ENCODE data around the gene C1R.

C1R gene

DNA sequence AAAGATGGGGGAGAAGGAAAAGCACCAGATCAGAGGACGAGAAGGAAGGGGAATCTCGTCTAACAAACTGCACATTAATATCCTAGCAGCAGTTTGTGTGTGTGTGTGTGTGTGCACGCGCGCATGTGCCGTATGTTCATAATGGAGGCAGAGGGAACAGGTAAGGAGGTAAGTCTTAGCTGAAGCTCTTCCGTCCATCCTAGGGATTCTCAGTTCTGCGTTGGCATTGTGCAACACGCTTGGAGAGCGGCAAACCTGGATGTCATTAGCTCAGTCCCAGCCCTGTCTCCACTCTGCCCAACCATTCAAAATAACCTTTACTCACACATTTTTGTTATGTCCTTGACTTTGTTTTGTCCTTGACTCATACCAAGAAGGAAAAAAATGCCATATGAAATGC is 1.6 kb upstream of the C1R start:
- Histone ChIP-seq H3K27me3 (replicated peaks; ENCODE audit: control insufficient read depth, insufficient read depth, low read length) (no peaks in the 10 kb centered on the region), H3K4me1 (ENCODE audit: control insufficient read depth, insufficient read depth, low read length) (peaks cover 60% of the 10 kb centered on the region), H3K9me3 (ENCODE audit: control insufficient read depth, low read length) (no peaks in the 10 kb centered on the region), H3K9ac (ENCODE audit: low read length) (peak overlapping the region; percentile 92), H3K36me3 (ENCODE audit: control insufficient read depth, insufficient read depth, low read length, severe bottlenecking) (peaks cover 28% of the 10 kb centered on the region), H3K4me3 (ENCODE audit: low read length) (no peak overlapping the region)
- DNase-seq (ENCODE audit: low read depth), result peak; percentile 79

DNA sequence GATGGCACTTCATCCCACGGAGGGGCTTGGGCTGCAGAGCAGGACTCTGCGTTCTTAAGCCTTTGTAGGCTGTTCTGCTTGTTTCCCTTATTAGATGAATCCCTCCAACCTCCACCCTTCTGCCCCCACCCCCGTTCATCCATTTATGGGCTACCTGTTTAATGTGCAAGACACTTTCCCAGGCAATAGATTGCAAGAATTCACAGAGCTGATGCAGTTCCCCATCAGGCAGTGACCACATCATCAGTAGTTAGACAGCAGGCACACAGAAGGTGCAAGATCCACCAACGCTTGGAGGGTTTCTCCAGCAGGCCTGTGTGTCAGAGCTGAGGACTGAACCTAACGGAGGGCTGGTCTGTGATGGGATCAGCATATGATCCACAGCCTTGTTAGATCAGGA is 1.2 kb upstream of the C1R start:
- H3K36me3 ChIP-seq (ENCODE audit: control insufficient read depth, insufficient read depth, low read length, severe bottlenecking), result peaks cover 30% of the 10 kb centered on the region
- no peaks in the 10 kb centered on the region for H3K27me3 ChIP-seq (replicated peaks; ENCODE audit: control insufficient read depth, insufficient read depth, low read length)
- peaks cover 61% of the 10 kb centered on the region for H3K4me1 ChIP-seq (ENCODE audit: control insufficient read depth, insufficient read depth, low read length)
- no peak overlapping the region for H3K4me3 ChIP-seq (ENCODE audit: low read length)
- H3K9ac ChIP-seq (ENCODE audit: low read length), result peak overlapping the region; percentile 92
- no peaks in the 10 kb centered on the region for H3K9me3 ChIP-seq (ENCODE audit: control insufficient read depth, low read length)
- DNase-seq (ENCODE audit: low read depth), result no peak

DNA sequence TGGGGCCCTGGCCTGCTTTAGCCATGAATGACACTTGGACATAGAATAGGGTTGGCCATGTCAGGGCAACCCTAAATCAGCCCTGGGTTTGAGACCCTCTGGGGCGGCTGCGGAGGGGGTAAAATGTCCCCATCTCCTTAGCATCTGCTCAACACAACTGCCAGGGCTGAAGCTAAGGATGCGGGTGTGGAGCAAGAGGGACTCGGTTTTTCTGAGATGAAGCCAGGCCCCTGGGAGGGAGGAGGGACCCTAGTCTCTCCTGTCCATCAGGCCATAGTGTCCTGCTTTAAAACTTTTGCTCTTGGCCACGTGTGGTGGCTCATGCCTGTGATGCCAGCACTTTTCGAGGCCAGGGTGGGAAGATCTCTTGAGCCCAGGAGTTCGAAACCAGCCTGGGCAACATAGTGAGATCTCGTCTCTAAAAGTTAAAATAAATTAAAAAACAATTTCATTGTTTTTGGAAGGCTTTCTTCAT is 778 bp upstream of the C1R start:
- no peak for DNase-seq (ENCODE audit: low read depth)
- H3K4me1 ChIP-seq (ENCODE audit: control insufficient read depth, insufficient read depth, low read length), result peaks cover 61% of the 10 kb centered on the region
- no peak overlapping the region for H3K4me3 ChIP-seq (ENCODE audit: low read length)
- no peaks in the 10 kb centered on the region for H3K9me3 ChIP-seq (ENCODE audit: control insufficient read depth, low read length)
- H3K36me3 ChIP-seq (ENCODE audit: control insufficient read depth, insufficient read depth, low read length, severe bottlenecking), result peaks cover 30% of the 10 kb centered on the region
- H3K9ac ChIP-seq (ENCODE audit: low read length), result peak overlapping the region; percentile 92
- no peaks in the 10 kb centered on the region for H3K27me3 ChIP-seq (replicated peaks; ENCODE audit: control insufficient read depth, insufficient read depth, low read length)

DNA sequence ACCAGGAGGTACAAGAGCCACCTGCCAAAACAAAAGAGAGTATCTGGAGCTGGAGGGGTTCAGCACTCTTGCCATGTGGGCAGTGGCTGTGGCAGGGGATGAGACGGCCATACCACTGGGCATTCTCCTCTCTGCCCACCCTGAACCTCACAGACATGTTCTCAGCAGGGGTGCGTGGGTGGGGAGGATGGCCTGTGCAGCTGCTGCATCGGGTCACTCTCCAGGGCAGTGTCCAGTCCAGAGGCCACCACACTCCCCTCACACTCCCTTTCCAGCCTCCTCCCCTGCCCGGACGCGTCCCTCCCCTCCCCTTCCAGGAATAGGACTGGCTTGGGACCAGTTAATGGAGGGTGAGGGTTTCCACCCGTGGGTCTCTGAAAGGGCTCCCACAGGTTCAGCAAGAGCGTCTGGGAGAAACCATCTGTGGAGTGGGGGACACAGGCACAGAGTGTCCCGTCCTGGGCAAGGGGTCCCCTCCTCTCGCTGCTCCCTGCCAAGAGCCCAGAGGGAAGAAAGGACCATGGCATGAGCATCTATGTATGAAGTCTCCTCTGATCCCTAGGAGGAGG is 501 bp downstream of the C1R start:
- no peak for DNase-seq (ENCODE audit: low read depth)
- Histone ChIP-seq H3K27me3 (replicated peaks; ENCODE audit: control insufficient read depth, insufficient read depth, low read length) (no peaks in the 10 kb centered on the region), H3K9me3 (ENCODE audit: control insufficient read depth, low read length) (no peaks in the 10 kb centered on the region), H3K4me1 (ENCODE audit: control insufficient read depth, insufficient read depth, low read length) (peaks cover 61% of the 10 kb centered on the region), H3K4me3 (ENCODE audit: low read length) (peak overlapping the region; percentile 84), H3K36me3 (ENCODE audit: control insufficient read depth, insufficient read depth, low read length, severe bottlenecking) (peaks cover 35% of the 10 kb centered on the region), H3K9ac (ENCODE audit: low read length) (peak overlapping the region; percentile 92)

DNA sequence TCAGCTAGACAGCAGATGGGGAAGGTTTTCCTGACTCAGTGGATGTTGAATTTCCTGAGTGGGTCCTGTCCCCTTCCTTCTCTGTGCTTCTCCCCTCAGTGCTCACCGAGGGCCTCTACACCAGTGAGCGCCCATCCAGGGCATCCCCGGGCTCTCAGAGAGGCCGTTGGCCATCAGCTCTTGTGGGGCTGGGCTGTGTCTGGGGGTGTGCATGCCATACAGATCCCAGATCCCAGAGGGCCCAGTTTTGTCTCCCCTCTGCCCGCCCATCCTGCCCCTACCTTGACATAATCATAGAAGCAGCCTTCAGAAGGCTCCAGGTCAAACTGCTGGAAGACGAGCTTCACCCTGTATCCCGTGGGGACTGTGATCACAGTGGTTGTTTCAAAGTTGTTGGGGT is 1.1 kb downstream of the C1R start:
- H3K9me3 ChIP-seq (ENCODE audit: control insufficient read depth, low read length), result no peaks in the 10 kb centered on the region
- H3K4me3 ChIP-seq (ENCODE audit: low read length), result peak overlapping the region; percentile 84
- H3K9ac ChIP-seq (ENCODE audit: low read length), result peak overlapping the region; percentile 92
- peaks cover 61% of the 10 kb centered on the region for H3K4me1 ChIP-seq (ENCODE audit: control insufficient read depth, insufficient read depth, low read length)
- DNase-seq (ENCODE audit: low read depth), result no peak
- no peaks in the 10 kb centered on the region for H3K27me3 ChIP-seq (replicated peaks; ENCODE audit: control insufficient read depth, insufficient read depth, low read length)
- peaks cover 37% of the 10 kb centered on the region for H3K36me3 ChIP-seq (ENCODE audit: control insufficient read depth, insufficient read depth, low read length, severe bottlenecking)

DNA sequence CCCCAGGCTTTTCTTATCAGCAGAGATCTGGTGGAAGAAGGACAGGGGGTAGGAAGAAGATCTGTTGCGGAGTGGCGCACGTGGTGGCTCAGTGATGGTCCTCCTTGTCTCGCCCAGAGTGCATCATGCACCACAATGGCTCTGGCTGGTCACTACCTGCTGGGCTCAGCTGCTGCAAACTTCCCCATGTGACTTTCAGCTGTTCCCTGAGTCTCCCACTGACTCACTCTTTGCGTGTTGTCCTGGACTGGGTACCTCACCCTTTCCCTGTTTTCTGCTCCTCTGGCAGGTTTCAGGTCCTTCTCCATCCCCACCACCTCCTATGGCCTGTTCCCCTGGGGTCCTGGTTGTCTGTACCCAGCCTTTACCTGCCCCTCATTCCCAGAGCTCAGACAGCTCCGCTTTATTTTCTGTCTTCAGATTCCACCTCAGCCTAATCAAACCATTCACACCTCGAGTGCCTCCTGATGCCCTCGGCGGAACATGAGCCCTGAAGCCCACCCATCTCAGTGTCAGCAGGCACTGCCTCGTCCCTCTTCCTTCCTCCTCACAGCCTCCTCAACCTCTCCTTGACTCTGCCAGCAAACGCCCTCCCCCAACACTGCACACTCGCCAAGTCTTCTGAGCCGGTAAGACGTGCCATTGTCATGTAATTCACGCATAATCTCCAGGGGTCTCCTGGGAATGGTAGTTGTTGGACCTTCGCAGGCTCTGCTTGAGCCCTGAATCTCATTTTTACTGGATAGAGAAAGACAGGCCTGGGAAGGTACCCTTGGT is 1.8 kb downstream of the C1R start:
- Histone ChIP-seq H3K4me1 (ENCODE audit: control insufficient read depth, insufficient read depth, low read length) (peaks cover 56% of the 10 kb centered on the region), H3K9ac (ENCODE audit: low read length) (peak overlapping the region; percentile 92), H3K27me3 (replicated peaks; ENCODE audit: control insufficient read depth, insufficient read depth, low read length) (no peaks in the 10 kb centered on the region), H3K4me3 (ENCODE audit: low read length) (peak overlapping the region; percentile 84), H3K36me3 (ENCODE audit: control insufficient read depth, insufficient read depth, low read length, severe bottlenecking) (peaks cover 45% of the 10 kb centered on the region), H3K9me3 (ENCODE audit: control insufficient read depth, low read length) (no peaks in the 10 kb centered on the region)
- DNase-seq (ENCODE audit: low read depth), result no peak

DNA sequence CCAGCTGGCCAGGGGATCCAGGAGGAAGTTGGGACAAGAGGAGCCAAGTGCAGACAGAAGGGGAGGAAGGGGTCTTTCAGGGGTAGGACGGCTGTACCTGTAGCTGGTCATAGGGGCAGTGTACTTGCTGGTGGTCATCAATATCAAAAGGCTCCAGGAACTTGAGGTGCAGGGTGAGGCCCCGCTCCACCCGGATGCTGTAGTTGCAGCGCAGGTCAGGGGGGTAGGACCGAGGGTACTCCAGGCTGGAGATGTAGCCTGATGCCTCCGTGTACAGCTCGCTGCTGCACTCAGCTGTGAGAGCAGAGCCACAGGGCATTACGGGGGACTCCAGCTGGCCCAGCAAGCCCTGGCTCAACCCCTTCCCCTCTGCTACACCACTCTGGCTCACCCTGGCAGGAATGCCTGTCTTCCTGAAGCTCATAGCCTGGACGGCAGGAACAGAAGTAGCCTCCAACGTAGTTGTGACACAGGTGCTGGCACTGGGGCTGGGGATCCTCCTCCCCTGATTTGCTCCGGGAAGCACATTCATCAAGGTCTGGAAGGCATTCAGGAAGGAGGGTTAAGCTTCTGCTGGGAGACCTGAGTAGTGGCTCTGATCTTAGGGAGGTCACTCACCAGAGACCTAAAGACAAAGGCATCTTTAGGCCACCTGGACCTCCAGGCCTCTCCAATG is 2.9 kb downstream of the C1R start:
- Histone ChIP-seq H3K9me3 (ENCODE audit: control insufficient read depth, low read length) (no peaks in the 10 kb centered on the region), H3K9ac (ENCODE audit: low read length) (peak overlapping the region; percentile 22), H3K4me3 (ENCODE audit: low read length) (peak overlapping the region; percentile 84), H3K4me1 (ENCODE audit: control insufficient read depth, insufficient read depth, low read length) (peaks cover 48% of the 10 kb centered on the region), H3K27me3 (replicated peaks; ENCODE audit: control insufficient read depth, insufficient read depth, low read length) (no peaks in the 10 kb centered on the region), H3K36me3 (ENCODE audit: control insufficient read depth, insufficient read depth, low read length, severe bottlenecking) (peaks cover 55% of the 10 kb centered on the region)
- DNase-seq (ENCODE audit: low read depth), result no peak

DNA sequence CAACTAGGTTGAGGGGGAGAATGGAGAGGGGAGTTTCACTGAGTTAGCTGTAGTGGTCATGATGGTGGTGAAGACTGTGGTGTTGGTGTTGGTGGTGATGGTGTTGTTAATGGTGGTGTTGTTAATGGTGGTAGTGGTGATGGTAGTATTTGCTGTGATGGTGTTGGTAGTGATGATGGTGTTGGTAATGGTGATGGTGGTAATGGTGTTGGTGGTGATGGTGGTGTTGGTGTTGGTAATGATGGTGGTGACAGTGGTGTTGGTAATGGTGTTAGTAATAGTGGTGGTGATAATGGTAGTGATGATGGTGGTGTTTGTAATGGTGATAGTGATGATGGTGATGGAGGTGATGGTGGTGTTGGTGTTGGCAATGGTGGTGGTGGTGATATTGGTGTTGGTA is 9.1 kb downstream of the C1R start:
- peaks cover 20% of the 10 kb centered on the region for H3K4me1 ChIP-seq (ENCODE audit: control insufficient read depth, insufficient read depth, low read length)
- H3K9ac ChIP-seq (ENCODE audit: low read length), result no peak overlapping the region
- no peak for DNase-seq (ENCODE audit: low read depth)
- H3K36me3 ChIP-seq (ENCODE audit: control insufficient read depth, insufficient read depth, low read length, severe bottlenecking), result peaks cover 71% of the 10 kb centered on the region
- H3K4me3 ChIP-seq (ENCODE audit: low read length), result no peak overlapping the region
- no peaks in the 10 kb centered on the region for H3K27me3 ChIP-seq (replicated peaks; ENCODE audit: control insufficient read depth, insufficient read depth, low read length)
- H3K9me3 ChIP-seq (ENCODE audit: control insufficient read depth, low read length), result no peaks in the 10 kb centered on the region

DNA sequence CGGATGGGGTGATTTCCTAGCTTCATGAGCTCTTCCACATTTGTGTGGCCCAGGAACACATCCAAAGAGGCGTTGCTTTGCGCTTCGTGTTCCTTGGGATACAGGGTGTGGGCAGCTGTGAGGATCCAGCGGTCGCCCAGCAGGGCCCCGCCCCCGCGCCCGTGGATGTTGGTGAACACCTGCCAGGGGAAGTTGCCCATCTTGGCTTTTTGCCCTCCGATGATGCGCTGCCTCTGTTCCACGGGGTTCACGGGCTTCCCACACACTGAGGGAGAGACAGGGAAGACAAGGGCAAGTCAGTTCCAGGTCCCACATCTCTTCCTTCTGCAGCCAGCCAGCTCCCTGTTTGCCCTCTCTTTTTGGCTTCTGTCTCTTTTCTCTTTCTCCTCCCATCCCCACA is 11.2 kb downstream of the C1R start:
- H3K4me1 ChIP-seq (ENCODE audit: control insufficient read depth, insufficient read depth, low read length), result peaks cover 26% of the 10 kb centered on the region
- H3K9me3 ChIP-seq (ENCODE audit: control insufficient read depth, low read length), result no peaks in the 10 kb centered on the region
- no peak overlapping the region for H3K9ac ChIP-seq (ENCODE audit: low read length)
- DNase-seq (ENCODE audit: low read depth), result no peak
- peaks cover 50% of the 10 kb centered on the region for H3K36me3 ChIP-seq (ENCODE audit: control insufficient read depth, insufficient read depth, low read length, severe bottlenecking)
- no peak overlapping the region for H3K4me3 ChIP-seq (ENCODE audit: low read length)
- H3K27me3 ChIP-seq (replicated peaks; ENCODE audit: control insufficient read depth, insufficient read depth, low read length), result no peaks in the 10 kb centered on the region

DNA sequence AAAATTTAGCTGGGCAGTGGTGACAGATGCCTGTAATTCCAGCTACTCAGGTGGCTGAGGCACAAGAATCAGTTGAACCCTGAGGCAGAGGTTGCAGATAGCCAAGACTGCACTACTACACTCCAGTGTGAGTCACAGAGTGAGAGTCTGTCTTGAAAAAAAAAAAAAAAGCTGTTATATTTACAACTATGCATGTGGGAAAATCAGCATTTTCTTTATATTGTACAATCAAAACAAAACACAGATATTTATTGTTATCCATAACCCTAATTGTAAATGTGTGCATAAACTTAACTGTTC is 12.5 kb downstream of the C1R start:
- no peaks in the 10 kb centered on the region for H3K27me3 ChIP-seq (replicated peaks; ENCODE audit: control insufficient read depth, insufficient read depth, low read length)
- DNase-seq (ENCODE audit: low read depth), result peak; percentile 75
- H3K4me1 ChIP-seq (ENCODE audit: control insufficient read depth, insufficient read depth, low read length), result peaks cover 29% of the 10 kb centered on the region
- no peaks in the 10 kb centered on the region for H3K9me3 ChIP-seq (ENCODE audit: control insufficient read depth, low read length)
- peaks cover 38% of the 10 kb centered on the region for H3K36me3 ChIP-seq (ENCODE audit: control insufficient read depth, insufficient read depth, low read length, severe bottlenecking)
- peak overlapping the region; percentile 71 for H3K9ac ChIP-seq (ENCODE audit: low read length)
- peak overlapping the region; percentile 50 for H3K4me3 ChIP-seq (ENCODE audit: low read length)

DNA sequence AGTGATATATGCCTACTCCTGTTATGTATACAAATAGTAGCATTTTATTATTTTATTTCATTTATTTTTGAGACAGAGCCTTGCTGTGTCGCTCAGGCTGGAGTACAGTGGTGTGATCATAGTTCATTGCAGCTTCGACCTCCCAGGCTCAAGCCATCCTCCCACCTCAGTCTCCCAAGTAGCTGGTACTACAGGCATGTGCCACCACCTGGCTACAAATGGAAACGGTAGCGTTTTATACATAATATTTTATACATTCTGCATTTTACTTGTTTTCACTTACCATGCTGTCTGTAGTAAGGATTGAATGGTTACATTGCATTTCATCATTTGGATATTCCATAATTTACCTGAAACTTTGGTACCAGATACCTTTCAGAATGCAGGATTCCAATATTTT is 14.1 kb downstream of the C1R start:
- Histone ChIP-seq H3K9ac (ENCODE audit: low read length) (no peak overlapping the region), H3K27me3 (replicated peaks; ENCODE audit: control insufficient read depth, insufficient read depth, low read length) (no peaks in the 10 kb centered on the region), H3K4me3 (ENCODE audit: low read length) (no peak overlapping the region), H3K36me3 (ENCODE audit: control insufficient read depth, insufficient read depth, low read length, severe bottlenecking) (peaks cover 29% of the 10 kb centered on the region), H3K4me1 (ENCODE audit: control insufficient read depth, insufficient read depth, low read length) (peaks cover 29% of the 10 kb centered on the region), H3K9me3 (ENCODE audit: control insufficient read depth, low read length) (no peaks in the 10 kb centered on the region)
- no peak for DNase-seq (ENCODE audit: low read depth)
